WTC11 (cell line): ENCODE measurements around the gene MYO18B. TPM values are rescaled to one million over a fixed set of nuclear protein-coding genes. Genes with fewer than 3 reads are reported as not detected.

Experiments
- ATAC-seq: fragments of 200-7000 bp; cut with Tn5 transposase; 2 replicates; pipeline ENCODE4 v1.10.0; 2021; ENCODE audit warnings: mild to moderate bottlenecking, moderate library complexity
- CTCF ChIA-PET: fragments of 300-600 bp; sonication (Branson Sonifier 250); formaldehyde crosslinking; loops from one replicate; lab custom pipeline; 2021; ENCODE audit warnings: antibody characterized with exemption; lab: Charles Lee
- POLR2A ChIA-PET: fragments of 350-600 bp; sonication (Branson Sonifier 250); formaldehyde crosslinking; loops from one replicate; lab custom pipeline; 2021; ENCODE audit warnings: antibody characterized with exemption; lab: Charles Lee
- DNase-seq: peaks from one replicate; pipeline ENCODE4 v3.0.0; 2021; ENCODE audit warnings: low spot score
- H3K27ac Mint-ChIP-seq: 2 replicates; pipeline ENCODE4 v1.8.0; 2021; ENCODE audit warnings: mixed read lengths
- H3K27me3 Mint-ChIP-seq: 2 replicates; pipeline ENCODE4 v1.8.0; 2021; ENCODE audit warnings: low read depth, mild to moderate bottlenecking, moderate library complexity, mixed read lengths
- H3K36me3 Mint-ChIP-seq: 2 replicates; pipeline ENCODE4 v1.8.0; 2021; ENCODE audit warnings: mixed read lengths
- H3K4me1 Mint-ChIP-seq: 2 replicates; pipeline ENCODE4 v1.8.0; 2022; ENCODE audit warnings: mixed read lengths
- H3K4me3 Mint-ChIP-seq: 2 replicates; pipeline ENCODE4 v1.8.0; 2021; ENCODE audit warnings: mild to moderate bottlenecking, moderate library complexity, mixed read lengths
- H3K9me3 Mint-ChIP-seq: 2 replicates; pipeline ENCODE4 v1.8.0; 2021; ENCODE audit warnings: mixed read lengths
- AFF4 ChIP-seq: sonication (generic); formaldehyde crosslinking; IDR thresholded peaks from 2 replicates; pipeline ENCODE4 v1.8.1; 2023; ENCODE audit warnings: mild to moderate bottlenecking, missing genetic modification reagents, borderline replicate concordance
- ATF2 ChIP-seq: sonication (generic); formaldehyde crosslinking; IDR thresholded peaks from 2 replicates; pipeline ENCODE4 v1.8.1; 2022; ENCODE audit warnings: low read depth, missing genetic modification reagents, borderline replicate concordance
- ATF6 ChIP-seq: sonication (generic); formaldehyde crosslinking; IDR thresholded peaks from 2 replicates; pipeline ENCODE4 v1.8.1; 2023; ENCODE audit warnings: mild to moderate bottlenecking, missing genetic modification reagents
- CBFB ChIP-seq: sonication (generic); formaldehyde crosslinking; IDR thresholded peaks from 2 replicates; pipeline ENCODE4 v1.8.1; 2022; ENCODE audit warnings: mild to moderate bottlenecking, low read depth, missing genetic modification reagents
- E2F5 ChIP-seq: sonication (generic); formaldehyde crosslinking; IDR thresholded peaks from 2 replicates; pipeline ENCODE4 v1.8.1; 2022; ENCODE audit warnings: mild to moderate bottlenecking, moderate library complexity, missing genetic modification reagents
- EMX1 ChIP-seq: fragments of 250-450 bp; sonication (Bioruptor Pico); IDR thresholded peaks from 2 replicates; pipeline ENCODE4 v1.8.0; 2021; ENCODE audit warnings: mild to moderate bottlenecking
- FOXJ3 ChIP-seq: sonication (generic); formaldehyde crosslinking; IDR thresholded peaks from 2 replicates; pipeline ENCODE4 v1.9.0; 2021; ENCODE audit warnings: missing genetic modification reagents, mild to moderate bottlenecking, borderline replicate concordance
- FOXP4 ChIP-seq: sonication (generic); formaldehyde crosslinking; IDR thresholded peaks from 2 replicates; pipeline ENCODE4 v1.8.0; 2022; ENCODE audit warnings: mild to moderate bottlenecking, missing genetic modification reagents
- MAX ChIP-seq: sonication (generic); formaldehyde crosslinking; IDR thresholded peaks from 2 replicates; pipeline ENCODE4 v1.8.0; 2022; ENCODE audit warnings: mild to moderate bottlenecking, missing genetic modification reagents
- SMAD4 ChIP-seq: sonication (generic); formaldehyde crosslinking; IDR thresholded peaks from 2 replicates; pipeline ENCODE4 v1.8.0; 2022; ENCODE audit warnings: mild to moderate bottlenecking, missing genetic modification reagents
- SOX15 ChIP-seq: fragments of 250-450 bp; sonication (Bioruptor Pico); IDR thresholded peaks from 2 replicates; pipeline ENCODE4 v1.9.0; 2021; ENCODE audit warnings: mild to moderate bottlenecking
- SP1 ChIP-seq: sonication (generic); formaldehyde crosslinking; conservative IDR thresholded peaks from 2 replicates; pipeline ENCODE4 v1.8.1; 2022; ENCODE audit warnings: missing genetic modification reagents
- STAT6 ChIP-seq: sonication (generic); formaldehyde crosslinking; conservative IDR thresholded peaks from 2 replicates; pipeline ENCODE4 v1.8.1; 2023; ENCODE audit warnings: mild to moderate bottlenecking, low read depth, missing genetic modification reagents, moderate library complexity
- TCF7 ChIP-seq: sonication (generic); formaldehyde crosslinking; IDR thresholded peaks from 2 replicates; pipeline ENCODE4 v1.8.0; 2022; ENCODE audit warnings: mild to moderate bottlenecking, low read depth, missing genetic modification reagents, moderate library complexity
- TEAD1 ChIP-seq: sonication (generic); formaldehyde crosslinking; IDR thresholded peaks from 2 replicates; pipeline ENCODE4 v1.8.0; 2022; ENCODE audit warnings: mild to moderate bottlenecking, missing genetic modification reagents
- TP53 ChIP-seq: sonication (generic); formaldehyde crosslinking; IDR thresholded peaks from 2 replicates; pipeline ENCODE4 v1.8.1; 2023; ENCODE audit warnings: mild to moderate bottlenecking, missing genetic modification reagents
- ZNF281 ChIP-seq: sonication (generic); formaldehyde crosslinking; IDR thresholded peaks from 2 replicates; pipeline ENCODE4 v1.8.0; 2023; ENCODE audit warnings: mild to moderate bottlenecking, missing genetic modification reagents
- ZNF396 ChIP-seq: fragments of 250-450 bp; sonication (Bioruptor Pico); IDR thresholded peaks from 2 replicates; pipeline ENCODE4 v1.8.0; 2021; ENCODE audit warnings: mild to moderate bottlenecking, moderate library complexity, borderline replicate concordance
- ZNF423 ChIP-seq: fragments of 250-450 bp; sonication (Bioruptor Pico); IDR thresholded peaks from 2 replicates; pipeline ENCODE4 v2.1.2; 2022; ENCODE audit warnings: mild to moderate bottlenecking, moderate library complexity
- ZNF671 ChIP-seq: fragments of 250-450 bp; sonication (Bioruptor Pico); IDR thresholded peaks from 2 replicates; pipeline ENCODE4 v1.8.0; 2021; ENCODE audit warnings: mild to moderate bottlenecking
- total RNA-seq: library from RNA; stranded (reverse); gene quantifications from 3 replicates; pipeline ENCODE4 v1.2.3, GENCODE V29; 2021

MYO18B gene
- total RNA-seq, 1 experiment from 2014 or later: 0.96 TPM

- DNase-seq (no peak), ATAC-seq (no peak)
- H3K27ac Mint-ChIP-seq: no peak overlapping the region
- peaks cover 27% of the 10 kb centered on the region for H3K9me3 Mint-ChIP-seq
- H3K4me3 Mint-ChIP-seq: no peak overlapping the region
- POLR2A ChIA-PET: no interaction called here
- peaks cover 18% of the 10 kb centered on the region for H3K36me3 Mint-ChIP-seq
- CTCF ChIA-PET: interaction anchor here (1.3 to 1.5 kb wide), 2 partner anchors 71 to 128 kb away, joined by 3 to 4 read pairs; no protein-coding TSS in a partner anchor
- peaks cover 7% of the 10 kb centered on the region for H3K27me3 Mint-ChIP-seq
- no peaks in the 10 kb centered on the region for H3K4me1 Mint-ChIP-seq
- TF ChIP-seq MAX (CRISPR knock-in tag) (no peak), TP53 (CRISPR knock-in tag) (no peak), ZNF671 (CRISPR knock-in tag) (no peak), SMAD4 (CRISPR knock-in tag) (no peak), STAT6 (no peak), TCF7 (CRISPR knock-in tag) (no peak), ZNF281 (no peak), ATF2 (CRISPR knock-in tag) (no peak)
Observed at GRCh38 chr22:26031641-26032040, 289.7 kb downstream of the MYO18B start.

- no peak overlapping the region for H3K4me3 Mint-ChIP-seq
- ATAC-seq (no peak), DNase-seq (no peak)
- H3K27me3 Mint-ChIP-seq: peaks cover 4% of the 10 kb centered on the region
- POLR2A ChIA-PET: no interaction called here
- peaks cover 32% of the 10 kb centered on the region for H3K9me3 Mint-ChIP-seq
- no peaks in the 10 kb centered on the region for H3K4me1 Mint-ChIP-seq
- H3K36me3 Mint-ChIP-seq: peaks cover 19% of the 10 kb centered on the region
- no peak overlapping the region for H3K27ac Mint-ChIP-seq
- CTCF ChIA-PET: no interaction called here
- TF ChIP-seq FOXP4 (CRISPR knock-in tag): no peak
- no peak for TF ChIP-seq ZNF396 (CRISPR knock-in tag)
- TF ChIP-seq CBFB: no peak
- no peak for TF ChIP-seq EMX1
- TF ChIP-seq SP1 (CRISPR knock-in tag): no peak
- TF ChIP-seq FOXJ3 (CRISPR knock-in tag): no peak
- TF ChIP-seq AFF4 (CRISPR knock-in tag): no peak
- no peak for TF ChIP-seq SOX15 (CRISPR knock-in tag)
- TF ChIP-seq E2F5 (CRISPR knock-in tag): no peak
- no peak for TF ChIP-seq TEAD1 (CRISPR knock-in tag)
- TF ChIP-seq ATF6 (CRISPR knock-in tag): no peak
- no peak for TF ChIP-seq ZNF423
Observed at GRCh38 chr22:26033071-26033470, 291.1 kb downstream of the MYO18B start.
